A673 (cell line): ENCODE measurements around the gene RPL26.

Experiments used
- CTCF ChIP-seq: fragments of 300-800, 200-600 bp; sonication (generic); conservative IDR thresholded peaks from 2 replicates; pipeline ENCODE4 v1.5.1; 2017; ENCODE audit warnings: low read depth, mild to moderate bottlenecking, antibody characterized with exemption, low read length, moderate library complexity, mixed read lengths
- EZH2 ChIP-seq: fragments of 200-600 bp; sonication (generic); IDR thresholded peaks from 2 replicates; pipeline ENCODE4 v1.6.1; 2017; ENCODE audit warnings: borderline replicate concordance, low read depth, mild to moderate bottlenecking, mixed read lengths, antibody characterized with exemption, low read length; ENCODE audit not compliant: poor library complexity, severe bottlenecking

DNA sequence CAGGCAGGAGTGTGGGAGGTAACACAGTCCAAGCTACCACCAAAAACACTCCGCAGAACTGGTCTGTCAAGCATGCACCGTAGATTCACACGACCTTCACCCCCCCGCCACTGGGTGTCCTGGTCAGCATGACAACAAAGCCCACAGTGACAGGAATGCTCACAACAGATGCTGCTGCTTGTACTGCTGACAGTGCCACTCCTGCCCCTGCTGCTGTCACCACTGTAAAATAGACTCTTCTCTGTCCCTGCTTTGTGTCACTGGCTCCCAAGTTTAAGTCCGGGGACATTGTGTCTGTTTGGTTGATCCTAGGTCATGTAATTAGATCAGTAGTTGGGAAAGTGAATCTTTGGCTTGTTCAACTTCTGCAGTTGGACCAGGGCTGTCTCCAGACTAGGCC is 50.3 kb downstream of the RPL26 start:
- no peak for TF ChIP-seq CTCF
- no peak for TF ChIP-seq EZH2
